ENCODE measurements around the gene CRYL1. TPM values are rescaled to one million over a fixed set of nuclear protein-coding genes. Genes with fewer than 3 reads are reported as not detected.

CRYL1 gene
- total RNA-seq, 4 donors from 2014 or later = 75.0 to 188 (median 145) TPM

DNA sequence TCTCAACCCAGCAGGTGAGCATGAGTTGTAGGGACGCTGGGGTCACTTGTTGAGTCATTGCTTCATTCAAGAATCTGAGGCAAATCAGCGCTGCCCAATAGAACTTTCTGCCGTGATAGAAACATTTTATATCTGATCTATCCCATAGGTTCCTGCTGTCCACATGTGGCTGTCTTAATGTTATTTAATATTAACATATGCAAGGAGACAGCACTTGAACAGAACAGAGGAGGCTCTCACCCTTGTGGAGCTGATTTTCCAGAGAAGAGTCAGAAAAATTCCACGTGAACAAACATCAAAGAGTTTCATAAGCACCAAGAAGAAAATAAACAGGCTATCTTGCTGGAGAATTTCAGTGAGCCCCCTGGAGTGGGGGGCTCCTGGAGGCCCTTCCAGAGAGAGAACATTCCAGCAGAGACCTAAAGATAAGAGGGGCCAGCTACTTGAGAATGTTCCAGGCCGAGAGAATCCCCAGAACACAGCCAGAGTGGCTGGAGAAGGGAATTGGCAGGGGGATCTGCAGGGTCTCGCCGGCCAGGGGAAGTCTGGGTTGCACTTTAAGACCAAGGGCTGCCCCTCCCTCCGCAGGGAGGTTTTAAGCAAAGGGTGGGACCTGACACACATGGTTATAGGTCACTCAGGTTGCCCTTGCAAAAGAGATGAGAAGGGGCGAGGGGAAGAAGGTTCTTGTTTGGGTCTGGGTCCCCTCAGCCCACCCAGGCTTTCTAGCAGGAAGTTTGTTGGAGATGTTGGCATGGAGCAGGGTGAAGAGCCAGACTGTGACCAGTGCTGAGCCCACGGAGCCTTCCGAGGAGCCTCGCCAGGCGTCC is 135.7 kb downstream of the CRYL1 start:
- in situ Hi-C loops (cut with MboI; ENCODE audit: low pct_ligation_motif_present in 1 of 4, low pct_unique_long_range_greater_than_20kb in 1 of 4, low sequenced_read_pairs in 3 of 4) (no loop called here), intact Hi-C loops (cut with DNase I; ENCODE audit: low total_unique reads) (no loop called here)
- H3K4me1 ChIP-seq = no peaks in the 10 kb centered on the region
- no peaks in the 10 kb centered on the region for H3K9me3 ChIP-seq
- no peaks in the 10 kb centered on the region for H3K36me3 ChIP-seq
- H3K4me3 ChIP-seq = no peak overlapping the region
- H3K27ac ChIP-seq = no peak overlapping the region
- no peak for DNase-seq
- TF ChIP-seq, protein P1, sequence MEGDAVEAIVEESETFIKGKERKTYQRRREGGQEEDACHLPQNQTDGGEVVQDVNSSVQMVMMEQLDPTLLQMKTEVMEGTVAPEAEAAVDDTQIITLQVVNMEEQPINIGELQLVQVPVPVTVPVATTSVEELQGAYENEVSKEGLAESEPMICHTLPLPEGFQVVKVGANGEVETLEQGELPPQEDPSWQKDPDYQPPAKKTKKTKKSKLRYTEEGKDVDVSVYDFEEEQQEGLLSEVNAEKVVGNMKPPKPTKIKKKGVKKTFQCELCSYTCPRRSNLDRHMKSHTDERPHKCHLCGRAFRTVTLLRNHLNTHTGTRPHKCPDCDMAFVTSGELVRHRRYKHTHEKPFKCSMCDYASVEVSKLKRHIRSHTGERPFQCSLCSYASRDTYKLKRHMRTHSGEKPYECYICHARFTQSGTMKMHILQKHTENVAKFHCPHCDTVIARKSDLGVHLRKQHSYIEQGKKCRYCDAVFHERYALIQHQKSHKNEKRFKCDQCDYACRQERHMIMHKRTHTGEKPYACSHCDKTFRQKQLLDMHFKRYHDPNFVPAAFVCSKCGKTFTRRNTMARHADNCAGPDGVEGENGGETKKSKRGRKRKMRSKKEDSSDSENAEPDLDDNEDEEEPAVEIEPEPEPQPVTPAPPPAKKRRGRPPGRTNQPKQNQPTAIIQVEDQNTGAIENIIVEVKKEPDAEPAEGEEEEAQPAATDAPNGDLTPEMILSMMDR (IDR thresholded peaks at IDR 0.05) = no peak
- H3K27me3 ChIP-seq = no peaks in the 10 kb centered on the region
- WGBS, 2 donors (ENCODE audit: low coverage in 1 of 2) = 74 to 91% methylated on average over 3 to 13 of the region's 13 CpGs

DNA sequence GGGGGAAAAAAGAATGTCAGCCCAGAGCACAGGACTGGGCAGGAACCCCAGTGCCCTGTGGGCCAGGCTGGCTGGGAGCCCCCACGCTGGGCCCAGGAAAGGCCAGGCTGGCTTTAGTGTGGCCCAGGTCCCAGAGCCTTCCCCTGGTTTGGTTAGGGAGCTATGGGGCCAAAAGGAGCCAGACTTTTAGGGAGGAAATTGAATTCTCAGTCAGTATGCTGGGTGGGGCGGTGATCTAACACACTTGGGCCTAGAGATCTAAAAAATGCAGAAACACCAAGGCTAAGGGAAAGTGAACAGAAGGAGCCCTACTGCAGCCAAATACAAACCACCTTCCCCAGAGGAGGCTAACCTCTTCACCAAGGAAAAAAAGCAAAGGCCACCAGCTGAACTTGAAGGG is 137.5 kb downstream of the CRYL1 start:
- in situ Hi-C loops (cut with MboI; ENCODE audit: low pct_ligation_motif_present in 1 of 4, low pct_unique_long_range_greater_than_20kb in 1 of 4, low sequenced_read_pairs in 3 of 4) = no loop called here
- 87% methylated on average over 2 of the region's 2 CpGs; no CpG with 5 or more reads in 1 of the 2 donors for WGBS, 2 donors (ENCODE audit: low coverage in 1 of 2)
- Histone ChIP-seq H3K36me3 (no peaks in the 10 kb centered on the region), H3K4me1 (no peaks in the 10 kb centered on the region), H3K27ac (no peak overlapping the region), H3K4me3 (no peak overlapping the region), H3K27me3 (no peaks in the 10 kb centered on the region), H3K9me3 (no peaks in the 10 kb centered on the region)
- no peak for DNase-seq
- intact Hi-C loops (cut with DNase I; ENCODE audit: low total_unique reads) = no loop called here
- TF ChIP-seq EP300 (IDR thresholded peaks at IDR 0.05; ENCODE audit: low read depth) = no peak
- TF ChIP-seq POLR2A (IDR thresholded peaks at IDR 0.05) = no peak
- TF ChIP-seq, protein P1 (IDR thresholded peaks at IDR 0.05) = no peak
- TF ChIP-seq POLR2AphosphoS5 (IDR thresholded peaks at IDR 0.05) = no peak

DNA sequence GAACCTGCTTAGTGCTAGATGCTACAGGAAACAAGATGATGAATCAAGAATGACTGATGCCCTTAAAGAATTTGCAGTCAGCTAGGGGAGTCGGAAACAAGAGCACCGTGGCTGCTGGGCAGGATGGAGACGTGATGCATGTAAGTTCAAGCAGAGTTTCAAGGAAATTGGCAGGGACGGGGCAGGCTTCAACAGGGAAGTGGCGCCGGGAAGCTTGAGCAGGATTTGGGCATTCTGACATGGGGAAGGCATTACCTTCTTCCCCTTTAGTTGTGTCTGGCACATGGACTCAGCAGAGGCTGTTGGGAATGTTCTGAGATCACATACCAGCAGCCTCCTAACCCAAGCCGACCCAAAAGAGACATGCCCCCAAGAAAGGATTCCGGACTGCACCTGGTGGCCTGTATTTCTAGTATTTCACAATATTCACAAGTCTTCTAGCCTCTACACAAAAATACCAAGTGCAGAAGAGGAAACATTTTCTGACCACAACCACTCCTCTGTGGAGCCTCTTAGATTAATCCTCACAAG is 138.2 kb downstream of the CRYL1 start:
- in situ Hi-C loops (cut with MboI; ENCODE audit: low pct_ligation_motif_present in 1 of 4, low pct_unique_long_range_greater_than_20kb in 1 of 4, low sequenced_read_pairs in 3 of 4) (no loop called here), intact Hi-C loops (cut with DNase I; ENCODE audit: low total_unique reads) (no loop called here)
- H3K4me1 ChIP-seq = no peaks in the 10 kb centered on the region
- no peak for DNase-seq
- no peak overlapping the region for H3K27ac ChIP-seq
- 71 to 100% methylated on average over 1 to 8 of the region's 8 CpGs for WGBS, 2 donors (ENCODE audit: low coverage in 1 of 2)
- H3K27me3 ChIP-seq = no peaks in the 10 kb centered on the region
- TF ChIP-seq EP300 (IDR thresholded peaks at IDR 0.05; ENCODE audit: low read depth) = no peak
- no peak for TF ChIP-seq POLR2AphosphoS5 (IDR thresholded peaks at IDR 0.05)
- TF ChIP-seq, protein P1 (IDR thresholded peaks at IDR 0.05) = no peak
- no peak for TF ChIP-seq POLR2A (IDR thresholded peaks at IDR 0.05)
- H3K4me3 ChIP-seq = no peak overlapping the region
- no peaks in the 10 kb centered on the region for H3K36me3 ChIP-seq
- no peaks in the 10 kb centered on the region for H3K9me3 ChIP-seq

DNA sequence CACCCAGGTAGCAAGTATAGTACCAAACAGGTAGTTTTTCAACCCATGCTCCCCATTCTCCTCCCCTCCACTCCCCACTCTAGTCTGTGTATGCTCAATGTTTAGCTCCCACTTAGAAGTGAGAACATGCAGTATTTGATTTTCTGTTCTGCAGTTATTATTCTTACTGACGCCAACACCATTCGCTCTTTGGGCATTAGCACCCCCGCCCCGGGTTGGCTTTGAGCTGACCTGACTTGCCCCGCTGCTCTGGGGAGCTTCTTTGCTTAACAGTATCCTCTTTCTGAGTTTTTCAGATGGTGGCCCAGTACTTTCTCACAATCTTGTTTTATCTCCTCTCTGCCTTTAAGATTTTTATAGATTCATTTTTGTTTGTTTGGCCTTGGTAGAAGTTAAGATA is 138.7 kb downstream of the CRYL1 start:
- Histone ChIP-seq H3K9me3 (no peaks in the 10 kb centered on the region), H3K36me3 (no peaks in the 10 kb centered on the region), H3K27ac (no peak overlapping the region), H3K4me3 (no peak overlapping the region), H3K4me1 (no peaks in the 10 kb centered on the region), H3K27me3 (no peaks in the 10 kb centered on the region)
- intact Hi-C loops (cut with DNase I; ENCODE audit: low total_unique reads) = no loop called here
- 96 to 100% methylated on average over 3 to 5 of the region's 5 CpGs for WGBS, 2 donors (ENCODE audit: low coverage in 1 of 2)
- in situ Hi-C loops (cut with MboI; ENCODE audit: low pct_ligation_motif_present in 1 of 4, low pct_unique_long_range_greater_than_20kb in 1 of 4, low sequenced_read_pairs in 3 of 4) = no loop called here
- TF ChIP-seq POLR2A (IDR thresholded peaks at IDR 0.05) (no peak), EP300 (IDR thresholded peaks at IDR 0.05; ENCODE audit: low read depth) (no peak), POLR2AphosphoS5 (IDR thresholded peaks at IDR 0.05) (no peak)
- TF ChIP-seq, protein P1 (IDR thresholded peaks at IDR 0.05) = no peak
- no peak for DNase-seq

Data from transverse colon (tissue), 4 donors.